Ascending aorta (tissue), 2 donors: ENCODE results near the gene HCCS. TPM values are rescaled to one million over a fixed set of nuclear protein-coding genes. Genes with fewer than 3 reads are reported as not detected.

Experiments
- DNase-seq, 2 donors: peaks; one replicate each; pipeline ENCODE4 v3.0.0-alpha.2; 2019; ENCODE audit warnings: low spot score in 2 of 2
- H3K27ac ChIP-seq, 2 donors: fragments of 200-600 bp; sonication (generic); one replicate each; pipeline ENCODE4 v1.5.1; 2016 to 2017; ENCODE audit warnings: mild to moderate bottlenecking in 1 of 2
- H3K27me3 ChIP-seq: fragments of 200-600 bp; sonication (generic); one replicate; pipeline ENCODE4 v1.5.1; 2017
- H3K36me3 ChIP-seq, 2 donors: fragments of 200-600 bp; sonication (generic); one replicate each; pipeline ENCODE4 v1.5.1; 2016
- H3K4me1 ChIP-seq, 2 donors: fragments of 200-600 bp; sonication (generic); one replicate each; pipeline ENCODE4 v1.5.1; 2016 to 2017; ENCODE audit warnings: mild to moderate bottlenecking in 1 of 2
- H3K4me3 ChIP-seq, 2 donors: fragments of 200-600 bp; sonication (generic); one replicate each; pipeline ENCODE4 v1.5.1; 2016 to 2017; ENCODE audit warnings: mild to moderate bottlenecking in 1 of 2
- H3K9me3 ChIP-seq, 2 donors: fragments of 200-600 bp; sonication (generic); one replicate each; pipeline ENCODE4 v1.5.1; 2016
- intact Hi-C: fragments of 100-400 bp; cut with DNase I; formaldehyde crosslinking; loops from one replicate; pipeline ENCODE4 v1.15.1; 2023
- total RNA-seq: library from RNA; depleted of rRNA; stranded (reverse); fragments of >200 nt; gene quantifications from one replicate; pipeline ENCODE4 v1.1.0, GENCODE V29; 2016
- TF ChIP-seq, protein P1 (sequence below), 3 experiments: fragments of 200-600 bp in 2 of 3; fragments of 450-650 bp in 1 of 3; sonication (generic) in 2 of 3; IDR thresholded peaks; one replicate each; pipeline ENCODE4 v1.5.1; 2016 to 2019; ENCODE audit warnings: antibody characterized with exemption in 3 of 3, mild to moderate bottlenecking in 1 of 3, moderate library complexity in 1 of 3

Gene HCCS
- total RNA-seq, 1 donor from 2014 or later, result 65.0 TPM

DNA sequence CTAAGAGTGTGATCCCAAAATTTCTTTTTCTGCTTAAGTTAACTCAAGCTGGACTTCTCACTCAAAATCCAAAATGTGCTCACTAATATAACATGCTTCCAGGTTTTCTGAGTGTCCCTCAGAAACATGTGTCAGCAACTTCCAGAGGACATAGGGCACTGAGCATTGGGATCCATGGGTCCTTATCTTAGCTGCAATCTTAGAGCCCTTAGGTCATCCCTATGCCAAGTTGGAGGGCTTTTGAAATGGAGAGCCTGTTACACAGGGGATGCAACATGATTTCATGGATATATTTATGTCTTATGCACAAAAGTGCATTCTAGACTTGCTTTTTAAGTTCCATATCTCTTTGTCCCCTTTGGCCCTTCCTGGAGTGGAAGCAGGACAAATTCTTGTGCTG, 11.7 kb upstream of the HCCS start:
- H3K9me3 ChIP-seq, result no peaks in the 10 kb centered on the region
- H3K27ac ChIP-seq, result peak overlapping the region; percentile 1 to 42
- TF ChIP-seq, protein P1, sequence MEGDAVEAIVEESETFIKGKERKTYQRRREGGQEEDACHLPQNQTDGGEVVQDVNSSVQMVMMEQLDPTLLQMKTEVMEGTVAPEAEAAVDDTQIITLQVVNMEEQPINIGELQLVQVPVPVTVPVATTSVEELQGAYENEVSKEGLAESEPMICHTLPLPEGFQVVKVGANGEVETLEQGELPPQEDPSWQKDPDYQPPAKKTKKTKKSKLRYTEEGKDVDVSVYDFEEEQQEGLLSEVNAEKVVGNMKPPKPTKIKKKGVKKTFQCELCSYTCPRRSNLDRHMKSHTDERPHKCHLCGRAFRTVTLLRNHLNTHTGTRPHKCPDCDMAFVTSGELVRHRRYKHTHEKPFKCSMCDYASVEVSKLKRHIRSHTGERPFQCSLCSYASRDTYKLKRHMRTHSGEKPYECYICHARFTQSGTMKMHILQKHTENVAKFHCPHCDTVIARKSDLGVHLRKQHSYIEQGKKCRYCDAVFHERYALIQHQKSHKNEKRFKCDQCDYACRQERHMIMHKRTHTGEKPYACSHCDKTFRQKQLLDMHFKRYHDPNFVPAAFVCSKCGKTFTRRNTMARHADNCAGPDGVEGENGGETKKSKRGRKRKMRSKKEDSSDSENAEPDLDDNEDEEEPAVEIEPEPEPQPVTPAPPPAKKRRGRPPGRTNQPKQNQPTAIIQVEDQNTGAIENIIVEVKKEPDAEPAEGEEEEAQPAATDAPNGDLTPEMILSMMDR (IDR thresholded peaks at IDR 0.05), result no peak
- no peak for DNase-seq
- H3K4me3 ChIP-seq, result no peak overlapping the region
- no peaks in the 10 kb centered on the region for H3K4me1 ChIP-seq
- H3K36me3 ChIP-seq, result no peaks in the 10 kb centered on the region
- intact Hi-C loops, result no loop called here
- no peaks in the 10 kb centered on the region for H3K27me3 ChIP-seq

DNA sequence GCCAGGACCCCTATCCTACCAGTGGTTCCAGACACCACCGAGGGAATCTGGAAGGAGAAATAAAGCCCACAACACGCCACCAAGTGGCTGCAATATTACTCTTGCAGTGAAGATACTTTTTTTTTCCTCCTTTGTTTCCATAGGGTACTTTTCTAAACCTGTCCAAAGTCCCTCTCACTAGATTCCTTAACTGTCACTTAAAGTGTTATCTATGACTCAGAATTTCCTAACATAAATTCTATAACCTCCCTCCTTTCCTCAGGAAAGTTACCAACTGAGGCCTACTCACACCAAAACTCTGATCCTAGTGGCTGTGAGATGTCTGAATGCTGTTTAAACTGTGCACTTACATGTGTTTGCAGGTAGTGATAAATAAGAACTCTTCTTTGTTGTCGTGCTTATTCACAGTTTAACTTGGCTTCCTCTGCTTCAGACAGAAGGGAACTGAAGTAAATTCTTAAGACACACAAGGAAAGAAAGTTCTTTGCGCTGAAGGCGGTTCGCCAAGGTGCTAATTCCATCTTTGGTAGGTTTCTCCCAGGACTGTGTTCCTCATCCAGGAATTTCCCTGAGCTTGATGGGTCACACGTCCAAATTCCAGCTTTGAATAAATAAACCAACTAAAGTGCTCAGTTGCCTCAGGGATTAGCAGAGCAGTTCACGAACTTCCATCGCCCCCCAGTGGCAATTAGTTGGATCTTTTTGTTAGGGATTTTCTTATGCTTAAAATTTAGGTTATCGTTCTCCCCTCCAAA, 10.7 kb upstream of the HCCS start:
- peak in 1 of 2 donors; percentile 70 for DNase-seq

DNA sequence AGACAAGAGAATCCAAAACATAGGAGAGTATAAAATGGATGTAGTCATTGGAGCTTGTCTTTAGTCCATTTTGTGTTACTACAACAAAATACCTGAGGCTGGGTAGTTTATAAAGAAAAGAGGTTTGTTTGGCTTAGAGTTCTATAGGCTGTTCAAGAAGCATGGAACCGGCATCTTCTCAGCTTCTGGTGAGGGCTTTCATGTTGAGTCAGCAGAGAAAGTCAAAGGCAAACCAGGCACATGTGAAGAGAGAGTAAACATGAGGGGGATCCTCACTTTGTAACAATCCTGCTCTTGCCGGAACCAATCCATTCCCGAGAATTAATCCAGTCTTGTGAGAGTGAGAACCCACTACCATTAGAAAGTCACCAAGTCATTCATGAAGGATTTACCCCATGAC, 8.1 kb upstream of the HCCS start:
- TF ChIP-seq, protein P1 (IDR thresholded peaks at IDR 0.05), result no peak
- no peaks in the 10 kb centered on the region for H3K4me1 ChIP-seq
- no peaks in the 10 kb centered on the region for H3K9me3 ChIP-seq
- intact Hi-C loops, result loop anchor here (5.0 to 10.0 kb wide), 4 partner anchors 271 to 486 kb away; no protein-coding TSS in a partner anchor
- H3K27ac ChIP-seq, result no peak overlapping the region
- no peaks in the 10 kb centered on the region for H3K27me3 ChIP-seq
- H3K36me3 ChIP-seq, result no peaks in the 10 kb centered on the region
- no peak overlapping the region for H3K4me3 ChIP-seq
- DNase-seq, result no peak

More for the DNA sequence above, 10.7 kb upstream of the HCCS start:
- H3K4me3 ChIP-seq, result no peak overlapping the region
- no peaks in the 10 kb centered on the region for H3K36me3 ChIP-seq
- peak overlapping the region; percentile 35 to 42 for H3K27ac ChIP-seq
- no peaks in the 10 kb centered on the region for H3K9me3 ChIP-seq
- TF ChIP-seq, protein P1 (IDR thresholded peaks at IDR 0.05), result peak in 2 of 3 experiments; percentile 28 to 54
- no peaks in the 10 kb centered on the region for H3K4me1 ChIP-seq
- H3K27me3 ChIP-seq, result no peaks in the 10 kb centered on the region
- intact Hi-C loops, result loop anchor here (2.0 to 10.0 kb wide), 5 partner anchors 268 to 912 kb away; no protein-coding TSS in a partner anchor

DNA sequence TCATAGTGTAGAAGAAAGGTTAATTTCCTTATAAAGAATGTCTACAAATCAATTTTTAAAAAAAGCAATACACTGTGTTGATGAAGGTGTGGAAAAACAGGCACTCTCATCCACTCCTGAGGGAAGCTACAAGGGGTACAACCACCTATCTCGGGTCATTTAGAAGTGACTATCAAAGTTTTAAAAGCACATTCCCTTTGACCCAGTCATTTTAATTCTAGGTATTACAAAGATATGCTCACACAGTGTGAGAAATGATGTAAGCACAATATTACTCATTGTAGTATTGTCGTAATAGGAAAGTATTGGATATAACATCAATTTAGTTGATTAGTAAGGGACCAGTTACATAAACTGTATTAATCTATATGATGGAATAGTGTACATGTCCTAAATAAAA, 7.4 kb upstream of the HCCS start:
- no peaks in the 10 kb centered on the region for H3K9me3 ChIP-seq
- H3K4me3 ChIP-seq, result no peak overlapping the region
- intact Hi-C loops, result loop anchor here (5.0 to 10.0 kb wide), 4 partner anchors 271 to 486 kb away; no protein-coding TSS in a partner anchor
- H3K27me3 ChIP-seq, result no peaks in the 10 kb centered on the region
- DNase-seq, result no peak
- no peaks in the 10 kb centered on the region for H3K36me3 ChIP-seq
- no peaks in the 10 kb centered on the region for H3K4me1 ChIP-seq
- no peak overlapping the region for H3K27ac ChIP-seq
- TF ChIP-seq, protein P1 (IDR thresholded peaks at IDR 0.05), result no peak

DNA sequence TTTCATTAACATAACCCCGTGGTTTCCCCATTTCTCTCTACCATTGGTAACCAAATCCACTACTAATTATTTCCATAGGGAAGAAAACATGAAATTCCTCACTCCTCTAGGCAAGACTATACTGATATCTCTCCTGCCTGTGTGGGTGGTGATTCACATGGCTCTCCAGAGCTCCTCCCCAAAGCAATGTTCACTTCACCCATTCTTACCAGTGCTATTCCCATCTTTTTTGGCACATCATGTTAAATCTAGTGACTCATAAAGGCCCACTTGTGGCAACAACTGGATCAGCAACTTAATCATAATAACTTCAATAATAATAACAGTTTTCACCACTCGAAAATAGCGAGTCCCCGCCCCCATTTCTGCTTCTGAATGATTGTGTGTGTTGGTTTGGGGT, 6.1 kb upstream of the HCCS start:
- TF ChIP-seq, protein P1 (IDR thresholded peaks at IDR 0.05), result no peak
- H3K27ac ChIP-seq, result no peak overlapping the region

More for the DNA sequence above, 6.1 kb upstream of the HCCS start:
- intact Hi-C loops, result loop anchor here (10.0 kb wide), 1 partner anchor 380 kb away; no protein-coding TSS in a partner anchor
- H3K36me3 ChIP-seq, result no peaks in the 10 kb centered on the region
- H3K4me1 ChIP-seq, result no peaks in the 10 kb centered on the region
- H3K9me3 ChIP-seq, result no peaks in the 10 kb centered on the region
- H3K4me3 ChIP-seq, result no peak overlapping the region
- H3K27me3 ChIP-seq, result no peaks in the 10 kb centered on the region
- DNase-seq, result no peak
